Tibial artery (tissue), 4 donors: ENCODE results near the gene ST6GALNAC1.

ENCODE experiments used
- DNase-seq, 2 donors: peaks; one replicate each; pipeline ENCODE4 v3.0.0-alpha.2; 2019
- H3K27ac ChIP-seq, 2 donors: fragments of 200-600 bp; sonication (generic) in 1 of 2; 1 replicate in 1 of 2; 2 replicates in 1 of 2; pipeline ENCODE4 v1.5.1; 2018 to 2019; ENCODE audit warnings: mild to moderate bottlenecking in 1 of 2
- H3K27me3 ChIP-seq, 2 donors: fragments of 200-600 bp; sonication (generic) in 1 of 2; one replicate each; pipeline versions ENCODE4 v1.5.1 to v1.6.0; 2016 to 2019
- H3K36me3 ChIP-seq, 3 donors: fragments of 200-600 bp; sonication (generic) in 2 of 3; one replicate each; pipeline ENCODE4 v1.5.1; 2016 to 2019; ENCODE audit warnings: mild to moderate bottlenecking in 2 of 3
- H3K4me1 ChIP-seq, 4 donors: fragments of 200-600 bp; sonication (generic) in 2 of 4; 1 replicate in 3 of 4; 2 replicates in 1 of 4; pipeline ENCODE4 v1.5.1; 2016 to 2019
- H3K4me3 ChIP-seq, 2 donors: fragments of 200-600 bp; sonication (generic) in 1 of 2; 1 replicate in 1 of 2; 2 replicates in 1 of 2; pipeline ENCODE4 v1.5.1; 2018 to 2019; ENCODE audit warnings: mild to moderate bottlenecking in 2 of 2
- H3K9me3 ChIP-seq, 3 donors: fragments of 200-600 bp; sonication (generic) in 1 of 3; one replicate each; pipeline ENCODE4 v1.5.1; 2016 to 2019
- CTCF ChIP-seq, 2 experiments: fragments of 200-600 bp in 1 of 2; fragments of 450-650 bp in 1 of 2; IDR thresholded peaks; one replicate each; pipeline ENCODE4 v1.5.1; 2017 to 2019; ENCODE audit warnings: antibody characterized with exemption in 2 of 2, mild to moderate bottlenecking in 1 of 2, moderate library complexity in 1 of 2
- intact Hi-C: fragments of 100-400 bp; cut with DNase I; formaldehyde crosslinking; loops from one replicate; pipeline ENCODE4 v1.15.0; 2023; ENCODE audit warnings: low total_unique reads

The ST6GALNAC1 gene

GRCh38 chr17:76679239-76679638 is 35.7 kb upstream of the ST6GALNAC1 start:
- Histone ChIP-seq H3K36me3 (peaks cover 40 to 72% (median 60%) of the 10 kb centered on the region in 3 donors), H3K4me1 (peaks cover 0 to 23% (median 4%) of the 10 kb centered on the region in 4 donors), H3K9me3 (no peaks in the 10 kb centered on the region), H3K27me3 (no peaks in the 10 kb centered on the region), H3K27ac (no peak overlapping the region), H3K4me3 (no peak overlapping the region)
- no peak for TF ChIP-seq CTCF (IDR thresholded peaks at IDR 0.05)
- intact Hi-C loops, result no loop called here
- no peak for DNase-seq

GRCh38 chr17:76678330-76678729 is 34.8 kb upstream of the ST6GALNAC1 start:
- intact Hi-C loops, result no loop called here
- no peak overlapping the region for H3K27ac ChIP-seq

GRCh38 chr17:76677406-76677805 is 33.8 kb upstream of the ST6GALNAC1 start:
- Histone ChIP-seq H3K9me3 (no peaks in the 10 kb centered on the region), H3K27ac (no peak overlapping the region), H3K4me3 (no peak overlapping the region), H3K36me3 (peaks cover 24 to 54% (median 44%) of the 10 kb centered on the region in 3 donors), H3K4me1 (peaks cover 0 to 18% (median 6%) of the 10 kb centered on the region in 4 donors), H3K27me3 (no peaks in the 10 kb centered on the region)
- intact Hi-C loops, result no loop called here
- DNase-seq, result no peak
- no peak for TF ChIP-seq CTCF (IDR thresholded peaks at IDR 0.05)

More at GRCh38 chr17:76678330-76678729, 34.8 kb upstream of the ST6GALNAC1 start:
- peaks cover 0 to 23% (median 4%) of the 10 kb centered on the region in 4 donors for H3K4me1 ChIP-seq
- no peaks in the 10 kb centered on the region for H3K9me3 ChIP-seq
- H3K27me3 ChIP-seq, result no peaks in the 10 kb centered on the region
- H3K4me3 ChIP-seq, result no peak overlapping the region
- peaks cover 32 to 64% (median 52%) of the 10 kb centered on the region in 3 donors for H3K36me3 ChIP-seq
- TF ChIP-seq CTCF (IDR thresholded peaks at IDR 0.05), result no peak
- DNase-seq, result no peak

- H3K4me3 ChIP-seq, result no peak overlapping the region
- TF ChIP-seq CTCF (IDR thresholded peaks at IDR 0.05), result no peak
- DNase-seq, result no peak
- H3K27ac ChIP-seq, result no peak overlapping the region
- intact Hi-C loops, result no loop called here
- H3K36me3 ChIP-seq, result peaks cover 17 to 47% (median 36%) of the 10 kb centered on the region in 3 donors
- peaks cover 0 to 15% (median 7%) of the 10 kb centered on the region in 4 donors for H3K4me1 ChIP-seq
- H3K9me3 ChIP-seq, result no peaks in the 10 kb centered on the region
- no peaks in the 10 kb centered on the region for H3K27me3 ChIP-seq
These were observed 33.1 kb upstream of the ST6GALNAC1 start for GRCh38 chr17:76676629-76677028.

- Histone ChIP-seq H3K9me3 (no peaks in the 10 kb centered on the region), H3K36me3 (peaks cover 17 to 40% (median 30%) of the 10 kb centered on the region in 3 donors), H3K4me3 (no peak overlapping the region), H3K27ac (no peak overlapping the region), H3K27me3 (no peaks in the 10 kb centered on the region), H3K4me1 (peaks cover 0 to 13% (median 8%) of the 10 kb centered on the region in 4 donors)
- no peak for TF ChIP-seq CTCF (IDR thresholded peaks at IDR 0.05)
- no peak for DNase-seq
- intact Hi-C loops, result no loop called here
These were observed 32.1 kb upstream of the ST6GALNAC1 start for GRCh38 chr17:76675648-76676047.

GRCh38 chr17:76674600-76674999 is 31.0 kb upstream of the ST6GALNAC1 start:
- Histone ChIP-seq H3K36me3 (peaks cover 17 to 35% (median 25%) of the 10 kb centered on the region in 3 donors), H3K27me3 (no peaks in the 10 kb centered on the region), H3K4me1 (peaks cover 0 to 13% (median 8%) of the 10 kb centered on the region in 4 donors), H3K27ac (no peak overlapping the region), H3K9me3 (no peaks in the 10 kb centered on the region), H3K4me3 (no peak overlapping the region)
- no peak for TF ChIP-seq CTCF (IDR thresholded peaks at IDR 0.05)
- intact Hi-C loops, result loop anchor here (5.0 kb wide), 1 partner anchor 43 kb away; no protein-coding TSS in a partner anchor
- no peak for DNase-seq
